Esophagus mucosa (tissue), 1 donor: ENCODE results near the gene MSANTD2. TPM values are rescaled to one million over a fixed set of nuclear protein-coding genes. Genes with fewer than 3 reads are reported as not detected.
A peak's percentile ranks its signal among the peaks of the same experiment; 100 is the strongest.

Experiments
- ATAC-seq: fragments of 200-7000 bp; cut with Tn5 transposase; one replicate; pipeline ENCODE4 v1.9.1; 2020
- total RNA-seq: library from RNA; stranded (reverse); gene quantifications from one replicate; pipeline ENCODE4 v1.2.4, GENCODE V29; 2023
- donor health status: DM: yes; HTN: yes; CAD: no.

The MSANTD2 gene
- total RNA-seq = 4.1 TPM

- peak; percentile 92 for ATAC-seq
Measured at GRCh38 chr11:124800226-124800929, at the start of gene MSANTD2. MSANTD2 (minus strand) TSS chr11:124800406; CDS start chr11:124800380, 26 bp downstream.

- no peak for ATAC-seq
Measured at GRCh38 chr11:124846070-124846673, 46.0 kb upstream of the MSANTD2 start.

GRCh38 chr11:124844664-124845079, 44.5 kb upstream of the MSANTD2 start:
- ATAC-seq = no peak

GRCh38 chr11:124843616-124843910, 43.4 kb upstream of the MSANTD2 start:
- ATAC-seq = no peak

- no peak for ATAC-seq
Measured at GRCh38 chr11:124842305-124842704, 42.1 kb upstream of the MSANTD2 start.

- no peak for ATAC-seq
Measured at GRCh38 chr11:124841840-124842239, 41.6 kb upstream of the MSANTD2 start.

- no peak for ATAC-seq
Measured at GRCh38 chr11:124841201-124841600, 41.0 kb upstream of the MSANTD2 start.

GRCh38 chr11:124840666-124841065, 40.5 kb upstream of the MSANTD2 start:
- ATAC-seq = no peak

- ATAC-seq = no peak
Measured at GRCh38 chr11:124839972-124840621, 39.9 kb upstream of the MSANTD2 start.

- no peak for ATAC-seq
Measured at GRCh38 chr11:124839128-124839971, 39.1 kb upstream of the MSANTD2 start.

- ATAC-seq = no peak
Measured at GRCh38 chr11:124838805-124839127, 38.6 kb upstream of the MSANTD2 start.

GRCh38 chr11:124837491-124837856, 37.3 kb upstream of the MSANTD2 start:
- peak; percentile 74 for ATAC-seq

- ATAC-seq = no peak
Measured at GRCh38 chr11:124835918-124836317, 35.7 kb upstream of the MSANTD2 start.

- ATAC-seq = no peak
Measured at GRCh38 chr11:124834526-124835180, 34.4 kb upstream of the MSANTD2 start.

GRCh38 chr11:124832571-124832970, 32.4 kb upstream of the MSANTD2 start:
- peak; percentile 66 for ATAC-seq

- no peak for ATAC-seq
Measured at GRCh38 chr11:124831897-124832296, 31.7 kb upstream of the MSANTD2 start.

- no peak for ATAC-seq
Measured at GRCh38 chr11:124830749-124831148, 30.5 kb upstream of the MSANTD2 start.

GRCh38 chr11:124829986-124830385, 29.8 kb upstream of the MSANTD2 start:
- no peak for ATAC-seq

GRCh38 chr11:124825876-124826275, 25.7 kb upstream of the MSANTD2 start:
- no peak for ATAC-seq

- no peak for ATAC-seq
Measured at GRCh38 chr11:124823512-124824376, 23.5 kb upstream of the MSANTD2 start.

GRCh38 chr11:124821995-124822730, 22.0 kb upstream of the MSANTD2 start:
- ATAC-seq = no peak
